Neural cell (in vitro differentiated cells): Measurements from ENCODE around the gene SPINT3. TPM values are rescaled to one million over a fixed set of nuclear protein-coding genes. Genes with fewer than 3 reads are reported as not detected.

Source experiments
- H2AFZ ChIP-seq: fragments of 200-600, 300-800 bp; sonication (generic), shearing (Covaris generic); 2 replicates; pipeline ENCODE4 v1.6.0; 2014; ENCODE audit warnings: low read depth, mild to moderate bottlenecking, antibody characterized with exemption, low read length, moderate library complexity
- H3F3A ChIP-seq: fragments of 200-600 bp; shearing (Covaris generic); 2 replicates; pipeline ENCODE4 v1.6.1; 2016; ENCODE audit warnings: mild to moderate bottlenecking, moderate library complexity, mixed read lengths, antibody characterized with exemption, low read length; ENCODE audit not compliant: insufficient read depth, poor library complexity, severe bottlenecking
- H3K27ac ChIP-seq: fragments of 200-600, 300-800 bp; sonication (generic), shearing (Covaris generic); 2 replicates; pipeline ENCODE4 v1.5.1; 2014; ENCODE audit warnings: mild to moderate bottlenecking, low read length, moderate library complexity
- H3K27me3 ChIP-seq: fragments of 300-800, 200-600 bp; sonication (generic), shearing (Covaris generic); 2 replicates; pipeline ENCODE4 v1.6.0; 2014; ENCODE audit warnings: mild to moderate bottlenecking, low read depth, low read length, moderate library complexity; ENCODE audit not compliant: insufficient read depth
- H3K36me3 ChIP-seq: fragments of 300-800, 200-600 bp; sonication (generic), shearing (Covaris generic); 2 replicates; pipeline ENCODE4 v1.5.1; 2014; ENCODE audit warnings: mild to moderate bottlenecking, antibody characterized with exemption, low read length, moderate library complexity; ENCODE audit not compliant: insufficient read depth
- H3K4me2 ChIP-seq: fragments of 300-800, 200-600 bp; sonication (generic), shearing (Covaris generic); 2 replicates; pipeline ENCODE4 v1.6.0; 2014; ENCODE audit warnings: mild to moderate bottlenecking, low read length
- H3K4me3 ChIP-seq: fragments of 300-800, 200-600 bp; sonication (generic), shearing (Covaris generic); 2 replicates; pipeline ENCODE4 v1.5.1; 2014; ENCODE audit warnings: mild to moderate bottlenecking, low read length, moderate library complexity
- H3K79me2 ChIP-seq: fragments of 200-600 bp; shearing (Covaris generic); replicated peaks from 2 replicates; pipeline ENCODE4 v1.6.0; 2014; ENCODE audit warnings: mild to moderate bottlenecking, low read length, moderate library complexity; ENCODE audit not compliant: insufficient read depth
- H3K9ac ChIP-seq: fragments of 300-800, 200-600 bp; sonication (generic), shearing (Covaris generic); 2 replicates; pipeline ENCODE4 v1.6.1; 2016; ENCODE audit warnings: mild to moderate bottlenecking, low read length, mixed read lengths
- H3K9me2 ChIP-seq: fragments of 200-600 bp; shearing (Covaris generic); 2 replicates; pipeline ENCODE4 v1.6.1; 2016; ENCODE audit warnings: mild to moderate bottlenecking, low read length, mixed read lengths; ENCODE audit not compliant: insufficient read depth
- H3K9me3 ChIP-seq: fragments of 200-600, 300-800 bp; sonication (generic), shearing (Covaris generic); 2 replicates; pipeline ENCODE4 v1.6.1; 2016; ENCODE audit warnings: mild to moderate bottlenecking, mixed run types, low read length, moderate library complexity, mixed read lengths
- H4K20me1 ChIP-seq: fragments of 200-600 bp; shearing (Covaris generic); 2 replicates; pipeline ENCODE4 v1.6.1; 2016; ENCODE audit warnings: mild to moderate bottlenecking, mixed run types; ENCODE audit not compliant: insufficient read depth
- CTCF ChIP-seq: fragments of 450-650 bp; IDR thresholded peaks from 2 replicates; pipeline ENCODE4 v1.5.1; 2014; ENCODE audit warnings: antibody characterized with exemption, mild to moderate bottlenecking, moderate library complexity; ENCODE audit not compliant: poor library complexity, severe bottlenecking
- EP300 ChIP-seq: fragments of 450-650 bp; conservative IDR thresholded peaks from 2 replicates; pipeline ENCODE4 v1.6.1; 2014; ENCODE audit warnings: antibody characterized with exemption, mild to moderate bottlenecking, moderate library complexity; ENCODE audit not compliant: poor library complexity, severe bottlenecking
- EZH2 ChIP-seq: fragments of 200-600, 300-800 bp; shearing (Covaris generic), sonication (generic); IDR thresholded peaks from 2 replicates; pipeline ENCODE4 v1.6.1; 2014; ENCODE audit warnings: antibody characterized with exemption, low read length, borderline replicate concordance, mild to moderate bottlenecking; ENCODE audit not compliant: insufficient read depth, poor library complexity, severe bottlenecking
- MXI1 ChIP-seq: fragments of 450-650 bp; conservative IDR thresholded peaks from 2 replicates; pipeline ENCODE4 v1.6.1; 2014; ENCODE audit warnings: antibody characterized with exemption, mild to moderate bottlenecking; ENCODE audit not compliant: poor library complexity, severe bottlenecking
- POLR2AphosphoS5 ChIP-seq: IDR thresholded peaks from 2 replicates; pipeline ENCODE4 v1.6.1; 2012
- RAD21 ChIP-seq: fragments of 450-650 bp; conservative IDR thresholded peaks from 2 replicates; pipeline ENCODE4 v1.6.1; 2014; ENCODE audit warnings: antibody characterized with exemption, mild to moderate bottlenecking, moderate library complexity
- SMC3 ChIP-seq: fragments of 450-650 bp; conservative IDR thresholded peaks from 2 replicates; pipeline ENCODE4 v1.6.1; 2014; ENCODE audit warnings: antibody characterized with exemption, mild to moderate bottlenecking, moderate library complexity; ENCODE audit not compliant: poor library complexity
- TAF1 ChIP-seq: IDR thresholded peaks from 2 replicates; pipeline ENCODE4 v1.6.1; 2012; ENCODE audit warnings: low read depth
- polyA plus RNA-seq: library from polyadenylated mRNA; depleted of rRNA; stranded (reverse); fragments of >200 nt; gene quantifications from 2 replicates; pipeline ENCODE4 v1.2.3, GENCODE V29; 2014
- TF ChIP-seq, protein P1 (sequence below): IDR thresholded peaks from 2 replicates; pipeline ENCODE4 v1.6.1; 2012; ENCODE audit warnings: borderline replicate concordance

The SPINT3 gene
- polyA plus RNA-seq, 1 donor from 2014 or later, result not detected

DNA sequence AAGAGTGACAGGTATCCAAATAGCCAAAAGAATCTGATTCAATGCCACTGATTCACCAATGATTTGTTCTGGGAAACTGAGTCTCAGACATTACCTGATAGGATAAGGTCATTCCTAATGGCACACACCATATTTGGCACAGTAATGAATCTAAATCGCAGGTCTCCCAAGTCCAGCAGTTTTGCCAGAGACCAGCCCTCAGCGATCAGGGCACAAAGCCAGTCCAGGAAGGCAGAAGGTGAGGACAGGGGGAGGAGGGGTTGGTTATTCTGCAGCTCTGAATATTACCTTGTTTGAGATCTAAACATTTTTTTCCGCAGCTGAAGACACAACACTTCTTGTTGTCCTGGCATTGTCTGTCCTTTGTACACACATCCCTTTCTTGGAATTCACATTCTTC lies 29.9 kb upstream of the SPINT3 start:
- Histone ChIP-seq H3F3A (no peaks in the 10 kb centered on the region), H3K27me3 (no peaks in the 10 kb centered on the region), H3K9ac (no peak overlapping the region), H3K4me3 (no peak overlapping the region), H3K9me3 (no peaks in the 10 kb centered on the region), H3K27ac (no peak overlapping the region), H4K20me1 (no peaks in the 10 kb centered on the region), H3K79me2 (no peaks in the 10 kb centered on the region), H3K36me3 (no peaks in the 10 kb centered on the region), H3K9me2 (no peaks in the 10 kb centered on the region), H2AFZ (no peak overlapping the region), H3K4me2 (no peak overlapping the region)
- no peak for TF ChIP-seq TAF1
- no peak for TF ChIP-seq POLR2AphosphoS5

DNA sequence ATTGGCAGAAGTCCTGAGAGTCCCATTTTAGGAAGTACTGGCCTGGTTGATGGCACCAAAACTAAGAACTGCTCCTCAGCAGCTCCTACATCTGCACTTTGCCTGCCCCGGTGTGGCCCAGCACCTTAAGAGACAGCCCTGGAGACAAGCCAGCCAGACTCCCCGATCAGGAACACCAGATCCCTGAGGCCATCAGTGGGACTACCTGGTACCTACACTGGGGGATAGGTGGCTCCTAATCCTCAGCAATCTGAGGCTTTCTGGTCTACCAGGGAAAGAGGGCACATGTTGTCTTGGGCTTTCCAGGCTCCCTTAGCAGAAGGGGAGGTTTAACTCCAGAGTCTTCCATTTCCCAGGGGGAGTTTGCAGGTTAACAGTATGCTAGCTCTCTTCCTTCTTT lies 24.0 kb upstream of the SPINT3 start, which contains the start of gene WFDC6:
Gene WFDC6, minus strand, starts transcription at position 101 of the 400 bp plus-strand sequence. Its CDS starts 75 bp downstream, at position 26.
- Histone ChIP-seq H3K4me3 (no peak within 1 kb of the TSS), H3K36me3 (no peaks in the 10 kb centered on the region), H3K4me2 (no peak within 1 kb of the TSS), H3K27ac (no peak within 1 kb of the TSS), H3F3A (no peaks in the 10 kb centered on the region), H2AFZ (no peak within 1 kb of the TSS), H3K79me2 (no peaks in the 10 kb centered on the region), H4K20me1 (no peaks in the 10 kb centered on the region), H3K9ac (no peak within 1 kb of the TSS), H3K9me2 (no peaks in the 10 kb centered on the region), H3K27me3 (no peaks in the 10 kb centered on the region), H3K9me3 (no peaks in the 10 kb centered on the region)
- TF ChIP-seq SMC3 (no peak), EP300 (no peak), RAD21 (no peak), TAF1 (no peak), CTCF (no peak), POLR2AphosphoS5 (no peak), MXI1 (no peak), EZH2 (no peak)
- TF ChIP-seq, protein P1, sequence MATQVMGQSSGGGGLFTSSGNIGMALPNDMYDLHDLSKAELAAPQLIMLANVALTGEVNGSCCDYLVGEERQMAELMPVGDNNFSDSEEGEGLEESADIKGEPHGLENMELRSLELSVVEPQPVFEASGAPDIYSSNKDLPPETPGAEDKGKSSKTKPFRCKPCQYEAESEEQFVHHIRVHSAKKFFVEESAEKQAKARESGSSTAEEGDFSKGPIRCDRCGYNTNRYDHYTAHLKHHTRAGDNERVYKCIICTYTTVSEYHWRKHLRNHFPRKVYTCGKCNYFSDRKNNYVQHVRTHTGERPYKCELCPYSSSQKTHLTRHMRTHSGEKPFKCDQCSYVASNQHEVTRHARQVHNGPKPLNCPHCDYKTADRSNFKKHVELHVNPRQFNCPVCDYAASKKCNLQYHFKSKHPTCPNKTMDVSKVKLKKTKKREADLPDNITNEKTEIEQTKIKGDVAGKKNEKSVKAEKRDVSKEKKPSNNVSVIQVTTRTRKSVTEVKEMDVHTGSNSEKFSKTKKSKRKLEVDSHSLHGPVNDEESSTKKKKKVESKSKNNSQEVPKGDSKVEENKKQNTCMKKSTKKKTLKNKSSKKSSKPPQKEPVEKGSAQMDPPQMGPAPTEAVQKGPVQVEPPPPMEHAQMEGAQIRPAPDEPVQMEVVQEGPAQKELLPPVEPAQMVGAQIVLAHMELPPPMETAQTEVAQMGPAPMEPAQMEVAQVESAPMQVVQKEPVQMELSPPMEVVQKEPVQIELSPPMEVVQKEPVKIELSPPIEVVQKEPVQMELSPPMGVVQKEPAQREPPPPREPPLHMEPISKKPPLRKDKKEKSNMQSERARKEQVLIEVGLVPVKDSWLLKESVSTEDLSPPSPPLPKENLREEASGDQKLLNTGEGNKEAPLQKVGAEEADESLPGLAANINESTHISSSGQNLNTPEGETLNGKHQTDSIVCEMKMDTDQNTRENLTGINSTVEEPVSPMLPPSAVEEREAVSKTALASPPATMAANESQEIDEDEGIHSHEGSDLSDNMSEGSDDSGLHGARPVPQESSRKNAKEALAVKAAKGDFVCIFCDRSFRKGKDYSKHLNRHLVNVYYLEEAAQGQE, result no peak
